Natural killer cell (primary cell): ENCODE results near the gene HORMAD1. TPM values are rescaled to one million over a fixed set of nuclear protein-coding genes. Genes with fewer than 3 reads are reported as not detected.
A peak's percentile ranks its signal among the peaks of the same experiment; 100 is the strongest.
"Not testable (repeated sequence)": the region's sequence is repeated elsewhere in the genome, so short reads cannot be mapped to it uniquely, and the experiment has no call there.

ENCODE experiments used
- ATAC-seq, 3 donors: fragments of 150-1000 bp in 2 of 3; fragments of 200-7000 bp in 1 of 3; cut with Tn5 transposase; 1 replicate in 1 of 3; 2 replicates in 2 of 3; pipeline ENCODE4 v1.10.0; 2021; ENCODE audit warnings: mild to moderate bottlenecking in 2 of 3, moderate library complexity in 2 of 3
- DNase-seq, 2 donors: peaks; one replicate each; pipeline versions ENCODE4 v3.0.0 to v3.0.0-alpha.2; 2013 to 2021; ENCODE audit warnings: mixed read lengths in 1 of 2
- H3K27ac ChIP-seq: one replicate; pipeline ENCODE4 v1.5.1; 2013; ENCODE audit warnings: mild to moderate bottlenecking, low read length
- H3K27me3 ChIP-seq: one replicate; pipeline ENCODE4 v1.6.1; 2013; ENCODE audit warnings: low read length; ENCODE audit not compliant: control insufficient read depth, insufficient read depth
- H3K36me3 ChIP-seq: one replicate; pipeline ENCODE4 v1.6.1; 2013; ENCODE audit warnings: low read length; ENCODE audit not compliant: control insufficient read depth, insufficient read depth
- H3K4me1 ChIP-seq: one replicate; pipeline ENCODE4 v1.6.1; 2013; ENCODE audit warnings: low read length; ENCODE audit not compliant: control insufficient read depth, insufficient read depth
- H3K4me3 ChIP-seq: one replicate; pipeline ENCODE4 v1.5.1; 2013; ENCODE audit warnings: low read length
- H3K9me3 ChIP-seq: one replicate; pipeline ENCODE4 v1.6.1; 2013; ENCODE audit warnings: low read length; ENCODE audit not compliant: control insufficient read depth, insufficient read depth
- H3K27ac Mint-ChIP-seq, 2 donors: one replicate each; pipeline ENCODE4 v1.8.0; 2022; ENCODE audit warnings: mild to moderate bottlenecking in 2 of 2, mixed read lengths in 2 of 2, moderate library complexity in 1 of 2
- H3K27me3 Mint-ChIP-seq, 2 donors: one replicate each; pipeline ENCODE4 v1.8.0; 2022; ENCODE audit warnings: low read depth in 2 of 2, mixed read lengths in 2 of 2
- H3K36me3 Mint-ChIP-seq: one replicate; pipeline ENCODE4 v1.8.0; 2022; ENCODE audit warnings: mixed read lengths
- H3K4me1 Mint-ChIP-seq, 2 donors: one replicate each; pipeline ENCODE4 v1.8.0; 2022; ENCODE audit warnings: mixed read lengths in 2 of 2
- H3K4me3 Mint-ChIP-seq: one replicate; pipeline ENCODE4 v1.8.0; 2022; ENCODE audit warnings: mild to moderate bottlenecking, moderate library complexity, mixed read lengths
- H3K9me3 Mint-ChIP-seq, 2 donors: one replicate each; pipeline ENCODE4 v1.8.0; 2022; ENCODE audit warnings: mixed read lengths in 2 of 2
- CTCF ChIP-seq: fragments of 200-600 bp; IDR thresholded peaks from one replicate; pipeline ENCODE4 v1.8.0; 2022; ENCODE audit warnings: antibody characterized with exemption
- WGBS: methylation state at CpG from one replicate; pipeline ENCODE4 v1.1.7; 2013; ENCODE audit warnings: missing lambda C conversion rate; ENCODE audit not compliant: insufficient coverage; 5-methylcytosine and 5-hydroxymethylcytosine counted together
- intact Hi-C: fragments of 100-400 bp; cut with micrococcal nuclease; formaldehyde crosslinking; loops from one replicate; pipeline ENCODE4 v1.14.2; 2022
- total RNA-seq, 4 donors: library from RNA; stranded (reverse); fragments of 120-200 nt in 1 of 4; gene quantifications; one replicate each; pipeline versions ENCODE4 v1.2.3 to v1.2.4, GENCODE V29; 2013 to 2022

The HORMAD1 gene, protein sequence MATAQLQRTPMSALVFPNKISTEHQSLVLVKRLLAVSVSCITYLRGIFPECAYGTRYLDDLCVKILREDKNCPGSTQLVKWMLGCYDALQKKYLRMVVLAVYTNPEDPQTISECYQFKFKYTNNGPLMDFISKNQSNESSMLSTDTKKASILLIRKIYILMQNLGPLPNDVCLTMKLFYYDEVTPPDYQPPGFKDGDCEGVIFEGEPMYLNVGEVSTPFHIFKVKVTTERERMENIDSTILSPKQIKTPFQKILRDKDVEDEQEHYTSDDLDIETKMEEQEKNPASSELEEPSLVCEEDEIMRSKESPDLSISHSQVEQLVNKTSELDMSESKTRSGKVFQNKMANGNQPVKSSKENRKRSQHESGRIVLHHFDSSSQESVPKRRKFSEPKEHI
- under 1 TPM in 2 of 3 donors, not detected in 1; 0.57 to 0.65 TPM for total RNA-seq
- 2.3 TPM for total RNA-seq (2013)

- Histone ChIP-seq H3K27ac (no peak within 1 kb of the TSS), H3K36me3 (no peaks in the 10 kb centered on the region), H3K9me3 (no peaks in the 10 kb centered on the region), H3K4me1 (no peaks in the 10 kb centered on the region), H3K4me3 (no peak within 1 kb of the TSS), H3K27me3 (no peaks in the 10 kb centered on the region)
- Mint-ChIP-seq H3K4me1 (no peaks in the 10 kb centered on the region), H3K36me3 (no peaks in the 10 kb centered on the region), H3K4me3 (no peak within 1 kb of the TSS), H3K27ac (no peak within 1 kb of the TSS), H3K9me3 (no peaks in the 10 kb centered on the region), H3K27me3 (no peaks in the 10 kb centered on the region)
- ATAC-seq (no peak), DNase-seq (no peak)
- TF ChIP-seq CTCF, result no peak
- intact Hi-C loops, result no loop called here
- 96% methylated on average over 24 of the region's 24 CpGs for WGBS
Measured at GRCh38 chr1:150720703-150721102, at the start of gene HORMAD1. HORMAD1 (minus strand) TSS chr1:150720895; CDS start chr1:150719505, 1,390 bp downstream.

- ATAC-seq, result not testable (repeated sequence)
Measured at GRCh38 chr1:150767704-150768103, 47.0 kb upstream of the HORMAD1 start.

DNA sequence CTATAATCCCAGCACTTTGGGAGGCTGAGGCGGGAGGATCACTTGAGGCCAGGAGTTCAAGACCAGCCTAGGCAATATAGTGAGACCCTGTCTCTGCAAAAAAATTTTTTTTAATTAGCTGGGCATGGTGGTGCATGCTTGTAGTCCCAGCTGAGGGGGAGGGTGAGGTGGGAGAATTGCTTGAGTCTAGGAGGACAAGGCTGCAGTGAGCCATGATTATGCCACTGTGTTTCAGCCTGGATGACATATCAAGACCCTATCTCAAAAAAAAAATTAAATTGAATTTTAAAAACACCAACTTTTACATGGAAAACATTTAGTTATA is 45.2 kb upstream of the HORMAD1 start:
- H3K4me3 ChIP-seq, result peak overlapping the region; percentile 49
- not testable (repeated sequence) for DNase-seq

More at GRCh38 chr1:150767704-150768103, 47.0 kb upstream of the HORMAD1 start:
- not testable (repeated sequence) for H3K4me3 ChIP-seq, H3K36me3 ChIP-seq, H3K27me3 ChIP-seq, H3K27ac ChIP-seq, H3K9me3 Mint-ChIP-seq, H3K9me3 ChIP-seq, DNase-seq, H3K36me3 Mint-ChIP-seq
- peaks cover 7 to 17% of the 10 kb centered on the region in 2 donors for H3K27me3 Mint-ChIP-seq
- WGBS, result 54% methylated on average over 1 of the region's 1 CpG
- H3K4me1 ChIP-seq, result peaks cover 23% of the 10 kb centered on the region
- intact Hi-C loops, result loop anchor here (10.0 kb wide), 1 partner anchor 203 kb away; no protein-coding TSS in a partner anchor
- peaks cover 45 to 47% of the 10 kb centered on the region in 2 donors for H3K4me1 Mint-ChIP-seq
- peak overlapping the region; percentile 99 for H3K4me3 Mint-ChIP-seq
- H3K27ac Mint-ChIP-seq, result peak overlapping the region in 1 of 2 donors; percentile 97

GRCh38 chr1:150765296-150765976 is 44.7 kb upstream of the HORMAD1 start, which contains the start of gene CTSS:
CTSS (minus strand) TSS chr1:150765778; CDS start chr1:150764763, 1,015 bp downstream.
- intact Hi-C loops, result loop anchor here (10.0 kb wide), 1 partner anchor 201 kb away; no protein-coding TSS in a partner anchor
- no peaks in the 10 kb centered on the region for H3K9me3 Mint-ChIP-seq
- H3K9me3 ChIP-seq, result no peaks in the 10 kb centered on the region
- no peak for TF ChIP-seq CTCF
- no peaks in the 10 kb centered on the region for H3K27me3 ChIP-seq
- peak within 1 kb of the TSS; percentile 99 for H3K4me3 Mint-ChIP-seq
- H3K27me3 Mint-ChIP-seq, result peaks cover 0 to 2% of the 10 kb centered on the region in 2 donors
- H3K27ac ChIP-seq, result peak within 1 kb of the TSS; percentile 74
- WGBS, result 0% methylated on average over 4 of the region's 4 CpGs
- peak within 1 kb of the TSS; percentile 49 for H3K4me3 ChIP-seq
- peaks cover 19% of the 10 kb centered on the region for H3K4me1 ChIP-seq
- peak; percentile 68 to 79 (median 69) for ATAC-seq
- peaks cover 9% of the 10 kb centered on the region for H3K36me3 ChIP-seq
- DNase-seq, result peak in 1 of 2 donors; percentile 61
- peaks cover 10% of the 10 kb centered on the region for H3K36me3 Mint-ChIP-seq
- peaks cover 38 to 40% of the 10 kb centered on the region in 2 donors for H3K4me1 Mint-ChIP-seq
- H3K27ac Mint-ChIP-seq, result peak within 1 kb of the TSS; percentile 97 to 98

More for the DNA sequence above, 45.2 kb upstream of the HORMAD1 start:
- H3K27me3 ChIP-seq, H3K36me3 Mint-ChIP-seq, H3K36me3 ChIP-seq, H3K27me3 Mint-ChIP-seq, H3K9me3 Mint-ChIP-seq, ATAC-seq, H3K9me3 ChIP-seq: not testable (repeated sequence)
- Histone ChIP-seq H3K27ac (peak overlapping the region; percentile 74), H3K4me1 (peaks cover 18% of the 10 kb centered on the region)
- H3K4me1 Mint-ChIP-seq, result peaks cover 42 to 43% of the 10 kb centered on the region in 2 donors
- 22% methylated on average over 1 of the region's 1 CpG for WGBS
- peak overlapping the region; percentile 99 for H3K4me3 Mint-ChIP-seq
- intact Hi-C loops, result loop anchor here (10.0 kb wide), 1 partner anchor 201 kb away; no protein-coding TSS in a partner anchor
- peak overlapping the region; percentile 97 to 98 for H3K27ac Mint-ChIP-seq
